ENCODE data around the gene CERS5. TPM values are rescaled to one million over a fixed set of nuclear protein-coding genes. Genes with fewer than 3 reads are reported as not detected.

The CERS5 gene
- polyA plus RNA-seq, 1 donor = 107 TPM

- DNase-seq = no peak
Measured at GRCh38 chr12:50081096-50081808, 85.9 kb downstream of the CERS5 start.

- no peak for DNase-seq
Measured at GRCh38 chr12:50079771-50080170, 87.4 kb downstream of the CERS5 start.

Other genes with a start within 250 kb of the CERS5 start
- gene AQP2, start 216.6 kb downstream of the CERS5 start, polyA plus RNA-seq (ENCODE audit: insufficient read length) = 50.4 TPM
- gene AQP5, start 205.5 kb downstream of the CERS5 start, polyA plus RNA-seq (ENCODE audit: insufficient read length) = 1.2 TPM
- 21.1 TPM for gene AQP6, start 194.4 kb downstream of the CERS5 start, polyA plus RNA-seq (ENCODE audit: insufficient read length)
- gene RACGAP1, start 141.9 kb downstream of the CERS5 start, polyA plus RNA-seq (ENCODE audit: insufficient read length) = 70.8 TPM
- gene ASIC1, start 109.8 kb downstream of the CERS5 start, polyA plus RNA-seq (ENCODE audit: insufficient read length) = 5.8 TPM
- gene SMARCD1, start 82.0 kb downstream of the CERS5 start, polyA plus RNA-seq (ENCODE audit: insufficient read length) = 209 TPM
- gene GPD1, start 63.4 kb downstream of the CERS5 start, polyA plus RNA-seq (ENCODE audit: insufficient read length) = 68.6 TPM
- gene COX14, start 55.1 kb downstream of the CERS5 start, polyA plus RNA-seq (ENCODE audit: insufficient read length) = 44.5 TPM
- gene LIMA1, start 116.2 kb upstream of the CERS5 start, polyA plus RNA-seq (ENCODE audit: insufficient read length) = 93.6 TPM
- gene FAM186A, start 229.2 kb upstream of the CERS5 start, polyA plus RNA-seq (ENCODE audit: insufficient read length) = 0.88 TPM
- 49.9 TPM for gene LARP4, start 233.5 kb upstream of the CERS5 start, polyA plus RNA-seq (ENCODE audit: insufficient read length)